A549 treated with AZD9567 at 1 μM for 4 hours (cell line): ENCODE results near the gene CD151. TPM values are rescaled to one million over a fixed set of nuclear protein-coding genes. Genes with fewer than 3 reads are reported as not detected.

Experiments used
- total RNA-seq: library from RNA; stranded (reverse); fragments of 200-300 nt; extraction: Qiagen RNA extraction; gene quantifications from 5 replicates; pipeline ENCODE4 v1.2.3, GENCODE V29; 2022; ENCODE audit not compliant: insufficient read depth

Gene CD151
- 775 to 859 TPM (median 829 TPM) in 5 replicates for total RNA-seq

DNA sequence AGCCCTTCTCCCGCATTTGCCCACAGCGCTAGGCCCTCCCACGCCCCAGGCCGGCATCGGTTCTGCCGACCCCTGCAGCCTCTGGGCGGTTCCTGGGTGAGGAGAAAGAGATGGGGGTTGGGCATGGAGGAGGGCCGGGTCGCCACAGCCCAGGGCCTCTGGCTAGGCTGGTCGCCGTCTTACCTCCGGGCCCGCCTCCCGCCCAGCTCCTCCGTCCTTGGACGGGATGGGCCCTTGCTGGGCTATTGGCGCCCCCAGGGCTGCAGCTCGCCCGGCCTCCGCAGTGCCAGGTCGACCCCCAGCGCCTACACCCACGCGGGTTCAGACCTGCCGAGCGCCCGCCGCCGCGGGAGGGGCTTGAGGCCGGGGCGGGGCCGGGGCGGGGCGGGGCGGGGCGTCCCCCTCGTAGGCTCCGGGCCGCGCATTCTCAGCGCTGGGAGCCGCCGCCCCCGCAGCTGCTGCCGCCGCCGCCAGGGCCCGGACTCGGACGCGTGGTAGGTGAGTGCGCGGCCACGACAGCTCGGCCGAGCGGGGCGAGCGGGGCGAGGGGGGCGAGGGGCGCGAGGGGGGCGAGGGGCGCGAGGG, at the start of gene CD151:
TSS of gene CD151 (plus strand) at position 424 of the 585 bp plus-strand sequence. CDS start 3,118 bp downstream, outside the sequence.

DNA sequence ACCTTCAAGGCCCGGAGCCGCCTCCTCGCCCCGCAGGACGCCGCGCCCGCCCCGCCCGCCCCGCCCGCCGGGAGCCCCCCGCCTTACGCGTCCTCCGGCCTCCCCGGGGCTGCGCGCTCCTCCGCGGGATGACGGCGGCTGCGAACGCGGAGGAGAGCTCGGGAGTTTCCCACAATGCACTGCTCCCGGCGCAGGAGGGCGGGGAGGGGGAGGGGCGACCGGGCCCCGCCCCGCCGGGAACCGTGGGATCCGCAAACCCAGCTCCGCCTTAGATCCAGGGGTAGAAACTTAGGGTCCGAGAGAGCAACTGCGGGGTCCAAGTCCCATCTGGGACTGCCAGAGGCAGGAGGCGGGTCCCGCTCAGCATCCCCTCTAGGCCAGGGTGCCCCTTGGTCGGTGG, 42.8 kb upstream of the CD151 start, which contains the start of gene CEND1:
TSS of gene CEND1 (minus strand) at position 148 of the 400 bp plus-strand sequence. CDS start 1,514 bp downstream, outside the sequence.

DNA sequence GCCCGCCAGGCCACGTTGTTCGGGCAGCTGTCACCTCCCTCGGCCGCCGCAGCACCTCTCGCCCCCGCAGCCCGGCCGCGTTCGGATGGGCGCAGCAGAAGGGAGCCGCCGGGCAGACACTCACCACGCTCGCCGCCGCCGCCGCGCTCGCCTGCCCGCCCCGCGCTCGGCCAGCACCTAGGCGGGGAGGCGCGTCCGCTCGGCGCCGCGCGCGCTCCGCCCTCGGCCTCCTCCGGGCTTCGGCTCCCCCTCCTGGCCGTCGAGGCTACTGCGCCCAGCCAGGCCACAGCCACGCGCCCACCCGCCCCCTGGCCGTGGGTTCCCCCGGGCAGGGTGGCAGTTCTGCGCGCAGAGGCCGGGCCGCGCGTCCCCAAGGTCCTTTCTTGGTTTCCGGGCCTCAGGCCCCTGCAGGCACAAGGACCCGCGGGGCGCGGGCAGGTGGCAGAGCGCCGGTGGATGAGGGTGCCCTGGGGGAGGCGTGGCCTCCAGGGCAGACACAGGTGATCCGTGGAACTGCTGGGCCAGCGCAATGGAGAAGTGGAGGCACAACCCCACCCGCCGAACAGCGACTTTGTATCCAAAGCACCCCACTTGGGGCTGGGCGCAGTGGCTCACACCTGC, 34.5 kb upstream of the CD151 start, which contains the start of gene SLC25A22:
TSS of gene SLC25A22 (minus strand) at position 189 of the 621 bp plus-strand sequence. CDS start 3,275 bp downstream, outside the sequence.

DNA sequence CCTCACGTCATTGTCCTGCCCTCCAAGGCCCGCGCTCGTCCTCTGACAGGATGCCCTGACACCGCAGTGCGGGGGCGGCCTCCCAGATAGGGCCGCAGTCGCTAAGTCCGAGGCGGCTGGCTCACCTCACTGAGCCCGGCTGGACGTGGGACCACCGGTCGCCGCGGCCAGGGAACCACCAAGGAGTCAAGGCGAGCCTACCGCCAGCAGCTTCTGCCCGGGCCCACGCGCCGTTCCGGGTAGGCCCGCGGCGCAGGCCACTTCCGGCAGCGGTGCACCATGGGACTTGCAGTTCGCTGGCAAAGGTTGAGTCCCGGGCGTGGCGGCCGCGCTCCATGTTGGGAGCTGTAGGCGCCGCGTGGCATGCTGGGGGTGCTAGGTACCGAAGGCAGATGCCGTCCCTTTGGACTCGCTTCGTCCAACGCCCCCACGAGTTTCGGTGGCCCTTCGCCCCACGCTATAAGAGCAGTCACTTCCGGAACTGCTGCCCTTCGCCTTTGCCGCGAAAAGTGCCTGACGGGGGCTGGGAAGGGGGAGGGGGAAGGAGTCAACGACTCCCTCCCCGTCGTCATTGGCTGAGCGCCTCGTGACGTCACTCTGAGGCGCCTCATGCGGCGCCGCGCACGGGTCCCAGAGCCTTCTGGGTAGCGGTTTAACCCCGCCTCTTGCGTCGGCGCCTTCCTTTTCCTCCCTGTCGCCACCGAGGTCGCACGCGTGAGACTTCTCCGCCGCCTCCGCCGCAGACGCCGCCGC, 23.3 kb upstream of the CD151 start, which contains the start of gene RPLP2:
TSS of gene RPLP2 (plus strand) at position 681 of the 753 bp plus-strand sequence. CDS start 268 bp downstream, outside the sequence.

DNA sequence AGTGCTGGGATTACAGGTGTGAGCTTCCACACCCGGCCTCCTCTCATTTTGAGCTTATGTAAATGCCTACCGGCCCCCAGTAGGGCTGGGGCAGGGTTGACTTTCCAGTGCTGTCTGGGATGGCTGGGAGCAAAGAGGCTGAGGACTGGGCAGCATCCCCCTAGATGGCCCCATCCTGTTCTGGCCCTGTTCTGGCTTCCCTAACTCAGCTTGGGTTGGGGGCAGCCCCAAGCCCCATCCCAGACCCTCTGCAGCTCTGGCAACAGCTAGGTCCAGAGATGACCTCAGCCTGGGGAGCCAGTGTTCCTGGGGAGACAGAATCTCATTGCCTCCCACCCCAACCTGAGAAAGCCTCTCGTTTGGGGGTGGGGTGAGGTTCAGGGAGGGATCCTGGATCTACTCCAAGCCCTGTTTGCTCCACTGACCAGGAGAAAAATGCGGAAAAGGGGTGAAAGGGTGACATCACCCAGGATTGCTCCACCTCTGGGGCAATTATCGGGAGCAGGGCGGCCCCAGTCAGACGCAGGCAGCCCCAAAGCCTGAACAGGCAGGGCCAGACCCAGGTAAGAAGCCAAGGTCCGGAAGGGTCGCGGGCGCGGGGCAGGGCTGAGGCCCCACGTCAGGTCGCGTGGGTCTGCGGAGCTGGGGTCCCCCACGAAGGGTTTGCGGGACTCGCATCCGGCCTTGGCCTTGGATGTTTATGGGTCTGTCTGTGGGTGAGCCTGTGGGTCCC, 14.2 kb upstream of the CD151 start, which contains the start of gene PNPLA2:
TSS of gene PNPLA2 (plus strand) at position 519 of the 733 bp plus-strand sequence. CDS start 805 bp downstream, outside the sequence.

DNA sequence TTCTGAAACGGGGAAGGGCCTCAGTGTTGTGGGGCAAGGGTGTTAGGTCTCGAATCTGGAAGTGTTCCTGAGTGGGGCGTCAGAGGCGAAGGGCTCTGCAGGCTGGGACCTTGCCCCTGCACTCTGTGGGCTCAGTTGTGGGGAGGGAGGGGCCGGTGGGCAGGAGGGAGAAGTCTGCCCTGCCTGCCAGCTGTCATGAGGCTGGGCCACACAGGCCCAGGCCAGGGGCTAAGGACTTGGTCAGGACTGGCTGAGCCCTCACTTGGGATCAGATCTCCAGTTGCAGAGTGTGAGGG, 4.9 kb upstream of the CD151 start, which contains the start of gene CRACR2B:
TSS of gene CRACR2B (plus strand) at position 23 of the 296 bp plus-strand sequence. CDS start 689 bp downstream, outside the sequence.

DNA sequence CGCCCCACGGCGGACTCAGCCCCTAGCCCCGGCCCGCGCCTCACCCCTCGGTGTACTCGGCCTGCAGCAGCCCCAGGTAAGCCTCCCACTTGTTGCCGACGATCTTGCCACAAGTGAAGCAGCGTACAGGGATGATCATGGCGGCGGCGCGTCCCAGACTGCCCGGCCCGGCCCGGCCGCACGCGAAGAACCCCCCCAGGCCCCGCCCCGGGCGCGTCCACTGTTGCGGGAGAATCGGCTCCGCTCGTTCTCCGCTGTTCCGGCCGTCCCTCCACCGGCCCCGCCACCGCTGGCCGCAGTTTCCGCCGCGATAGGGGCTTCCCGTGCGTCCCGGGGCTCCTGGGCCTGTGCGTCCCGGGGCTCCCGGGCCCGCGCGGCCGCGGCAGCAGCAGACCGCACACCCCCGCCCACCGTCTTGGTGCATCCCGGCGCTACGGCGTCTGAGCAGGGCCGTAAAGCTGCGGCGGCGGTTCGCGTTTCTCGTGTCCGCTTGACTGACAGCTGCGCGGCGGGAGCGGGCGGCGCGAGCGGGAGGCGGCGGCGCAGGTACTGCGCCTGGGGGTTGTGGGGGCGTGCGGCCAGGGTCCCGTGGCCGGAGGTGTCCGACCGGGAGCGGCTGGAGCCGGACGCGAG, 9.7 kb downstream of the CD151 start, which contains the start of the genes POLR2L and TSPAN4:
TSS of gene POLR2L (minus strand) at position 160 of the 633 bp plus-strand sequence. CDS start at position 139, 21 bp downstream.
TSS of gene TSPAN4 (plus strand) at position 483 of the 633 bp plus-strand sequence. CDS start 7,453 bp downstream, outside the sequence.

Other genes starting within 250 kb of the CD151 start
- 7.7 to 13.2 TPM (median 10.5 TPM) in 5 replicates for gene IRF7, start 217.0 kb upstream of the CD151 start, total RNA-seq
- 0.02 to 0.09 TPM (median 0.05 TPM) in 4 of 5 replicates, not detected in the other for gene CDHR5, start 208.0 kb upstream of the CD151 start, total RNA-seq
- not detected in 5 replicates for gene SCT, start 205.8 kb upstream of the CD151 start, total RNA-seq
- gene DRD4, start 195.7 kb upstream of the CD151 start, total RNA-seq: 0.33 to 0.56 TPM (median 0.52 TPM) in 4 of 5 replicates, not detected in the other
- gene DEAF1, start 137.7 kb upstream of the CD151 start, total RNA-seq: 27.7 to 36.3 TPM (median 31.2 TPM) in 5 replicates
- 8.6 to 11.0 TPM (median 10.4 TPM) in 5 replicates for gene TMEM80, start 137.1 kb upstream of the CD151 start, total RNA-seq
- 64.8 to 132 TPM (median 122 TPM) in 5 replicates for gene EPS8L2, start 126.7 kb upstream of the CD151 start, total RNA-seq
- gene TALDO1, start 85.5 kb upstream of the CD151 start, total RNA-seq: 386 to 459 TPM (median 396 TPM) in 5 replicates
- gene GATD1, start 55.5 kb upstream of the CD151 start, total RNA-seq: 33.6 to 50.1 TPM (median 49.2 TPM) in 5 replicates
- gene CEND1, start 42.9 kb upstream of the CD151 start, total RNA-seq: 2.0 to 6.3 TPM (median 2.2 TPM) in 5 replicates
- 34.5 to 47.7 TPM (median 37.4 TPM) in 5 replicates for gene SLC25A22, start 34.7 kb upstream of the CD151 start, total RNA-seq
- 8.7 to 16.2 TPM (median 15.7 TPM) in 5 replicates for gene PIDD1, start 27.7 kb upstream of the CD151 start, total RNA-seq
- 1,691 to 2,650 TPM (median 2,403 TPM) in 5 replicates for gene RPLP2, start 23.0 kb upstream of the CD151 start, total RNA-seq
- gene PNPLA2, start 14.0 kb upstream of the CD151 start, total RNA-seq: 47.4 to 71.6 TPM (median 65.8 TPM) in 5 replicates
- gene CRACR2B, start 5.0 kb upstream of the CD151 start, total RNA-seq: 2.6 to 6.3 TPM (median 5.7 TPM) in 5 replicates
- gene POLR2L, start 9.6 kb downstream of the CD151 start, total RNA-seq: 634 to 722 TPM (median 687 TPM) in 5 replicates
- gene TSPAN4, start 9.9 kb downstream of the CD151 start, total RNA-seq: 123 to 190 TPM (median 181 TPM) in 5 replicates
- gene CHID1, start 77.9 kb downstream of the CD151 start, total RNA-seq: 74.8 to 78.2 TPM (median 75.3 TPM) in 5 replicates
- 31.8 to 39.9 TPM (median 36.6 TPM) in 5 replicates for gene AP2A2, start 92.9 kb downstream of the CD151 start, total RNA-seq
- gene MUC6, start 203.8 kb downstream of the CD151 start, total RNA-seq: 0.01 to 0.06 TPM (median 0.02 TPM) in 3 of 5 replicates, not detected in the others
- gene MUC2, start 241.9 kb downstream of the CD151 start, total RNA-seq: 0.13 to 0.42 TPM (median 0.25 TPM) in 4 of 5 replicates, not detected in the other